HG02623 (cell line): ENCODE data around the gene WDR86.

ENCODE experiments used
- ATAC-seq: cut with Tn5 transposase; IDR thresholded peaks from one replicate; pipeline ENCODE4 v1.9.1; 2021; ENCODE audit warnings: moderate library complexity; ENCODE audit not compliant: unreplicated experiment

The WDR86 gene

DNA sequence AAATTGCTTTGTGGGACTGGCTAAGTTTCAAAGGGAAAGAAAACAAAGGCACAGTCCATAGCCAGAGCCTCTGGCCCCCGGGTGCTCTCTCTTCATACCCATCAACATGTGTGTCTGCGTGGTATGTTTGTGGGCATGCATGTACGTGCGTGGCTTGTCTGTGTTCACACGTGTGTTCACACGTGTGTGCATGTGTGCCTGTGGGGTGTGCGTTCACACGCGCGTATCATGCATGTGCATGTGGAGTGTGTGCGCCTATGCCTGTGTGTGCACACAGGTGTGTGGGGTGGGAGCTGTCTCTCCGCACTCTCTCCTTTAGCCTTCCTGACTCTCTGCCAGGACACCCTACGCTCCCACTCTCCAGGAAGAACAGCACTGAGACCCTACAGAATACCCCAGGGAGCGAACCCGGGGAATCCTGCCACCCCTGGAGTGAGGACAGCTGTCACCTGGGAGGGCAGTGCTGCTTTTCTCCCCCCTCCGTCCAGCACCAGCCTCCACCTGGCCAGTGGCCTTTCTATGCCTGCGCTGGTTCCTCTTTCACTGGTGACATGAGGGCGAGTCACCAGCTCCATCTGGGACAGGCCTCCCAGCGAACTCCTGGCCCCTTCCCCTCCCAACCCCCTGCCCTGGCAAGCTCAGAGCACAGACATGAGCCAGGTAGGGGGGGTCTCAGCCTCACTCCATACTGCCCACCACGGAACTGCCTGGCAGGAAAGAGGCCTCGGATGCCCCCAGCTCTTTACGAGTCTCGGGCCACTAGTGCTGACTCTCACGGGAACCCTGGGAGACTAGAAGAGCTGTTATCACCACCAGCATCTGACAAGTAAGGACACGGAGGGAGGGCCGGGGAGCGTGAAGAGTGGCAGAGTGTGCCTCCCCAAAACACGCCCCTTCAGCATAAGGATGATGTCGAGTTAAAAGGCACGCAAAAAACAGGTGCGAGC lies 16.5 kb downstream of the WDR86 start:
- ATAC-seq: no peak

DNA sequence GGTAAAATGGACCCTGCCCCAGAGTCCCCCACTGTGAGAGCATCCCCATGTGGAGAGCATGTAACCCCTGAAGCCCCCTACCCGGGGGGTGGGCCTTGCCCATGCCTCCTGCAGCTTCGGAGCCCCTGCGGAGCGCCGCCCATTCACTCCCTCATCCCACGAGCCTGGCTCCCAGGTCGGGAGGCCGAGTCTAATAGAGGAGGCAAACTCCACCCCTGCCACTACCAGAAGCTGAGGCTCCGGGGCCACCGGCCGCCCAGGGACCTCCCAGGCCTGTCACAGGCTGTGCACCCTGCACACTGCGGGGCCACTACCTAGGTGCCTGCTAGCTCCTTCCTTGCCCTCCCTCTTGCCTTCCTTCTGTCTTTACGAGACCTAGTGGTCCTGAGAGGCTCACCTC lies 17.4 kb downstream of the WDR86 start:
- no peak for ATAC-seq

DNA sequence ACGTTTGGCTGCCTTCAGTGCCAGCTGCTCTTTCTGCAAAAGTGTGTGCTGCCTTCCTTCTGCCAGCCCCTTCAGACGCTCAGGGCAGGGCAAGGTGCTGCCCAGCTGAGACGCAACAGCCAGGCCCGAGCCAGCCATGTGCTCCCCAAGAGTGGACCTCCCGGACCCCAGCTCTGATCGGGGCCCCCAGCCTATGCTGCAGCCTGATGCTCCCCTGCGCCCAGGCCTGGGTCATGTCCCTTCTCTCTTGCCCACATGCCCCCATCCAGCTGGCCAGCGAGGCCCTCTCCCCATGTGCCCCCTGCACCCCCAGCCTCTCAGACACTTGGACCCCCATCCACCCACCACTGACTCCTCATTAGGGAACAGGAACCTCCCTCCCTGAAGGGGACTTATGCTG lies 17.8 kb downstream of the WDR86 start:
- no peak for ATAC-seq

DNA sequence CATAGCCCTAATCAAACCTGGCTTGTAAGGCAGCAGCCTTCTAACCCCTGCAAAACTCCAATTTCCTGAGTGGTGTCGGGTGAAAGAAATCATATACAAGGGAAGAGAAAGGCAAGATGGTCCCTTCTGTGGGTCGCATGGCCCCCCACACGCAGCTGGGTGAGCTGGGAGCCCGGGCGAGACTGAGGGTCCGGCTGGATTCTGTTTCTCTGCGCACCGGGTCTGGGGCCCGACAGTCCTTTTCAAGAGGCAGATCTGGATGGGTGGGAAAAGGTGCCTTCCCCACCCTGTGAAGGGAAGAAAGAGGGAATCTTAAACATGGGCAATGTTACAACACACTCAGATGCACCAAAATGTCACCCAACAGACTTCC lies 18.5 kb downstream of the WDR86 start:
- no peak for ATAC-seq

DNA sequence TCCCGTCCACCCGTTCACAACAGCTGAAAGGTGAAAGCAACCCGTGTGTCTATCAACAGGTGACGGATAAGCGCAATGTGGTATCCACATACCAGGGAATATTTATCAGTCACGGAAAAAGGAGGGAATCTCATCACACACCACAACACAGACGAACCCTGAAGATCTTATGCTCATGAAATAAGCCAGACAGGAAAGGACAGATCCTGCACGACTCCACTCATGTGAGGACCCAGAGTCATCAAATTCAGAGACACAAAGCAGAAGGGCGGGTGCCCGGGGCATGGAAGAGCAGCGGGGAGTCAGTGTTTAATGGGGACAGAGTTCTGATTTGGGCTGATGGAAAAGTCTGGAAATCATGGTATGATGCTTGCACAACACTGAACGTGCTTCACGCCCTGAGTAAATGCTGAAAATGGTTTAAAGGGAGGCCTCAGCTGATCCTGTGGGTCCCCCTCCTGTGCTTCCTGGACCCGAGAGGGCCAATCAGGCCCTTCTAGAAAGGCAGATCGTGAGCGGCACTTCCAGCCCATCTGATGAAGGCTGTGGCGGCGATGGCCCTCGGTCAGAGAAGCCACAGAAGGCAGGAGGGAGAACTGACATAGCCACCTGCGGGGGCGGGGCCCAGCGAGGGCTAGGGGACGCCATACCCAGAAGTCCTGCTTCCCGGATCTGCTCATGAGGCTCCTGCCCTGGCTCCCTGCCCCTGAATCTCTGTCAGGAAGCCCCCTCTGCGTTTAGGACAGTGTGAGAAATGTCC lies 19.1 kb downstream of the WDR86 start:
- no peak for ATAC-seq

DNA sequence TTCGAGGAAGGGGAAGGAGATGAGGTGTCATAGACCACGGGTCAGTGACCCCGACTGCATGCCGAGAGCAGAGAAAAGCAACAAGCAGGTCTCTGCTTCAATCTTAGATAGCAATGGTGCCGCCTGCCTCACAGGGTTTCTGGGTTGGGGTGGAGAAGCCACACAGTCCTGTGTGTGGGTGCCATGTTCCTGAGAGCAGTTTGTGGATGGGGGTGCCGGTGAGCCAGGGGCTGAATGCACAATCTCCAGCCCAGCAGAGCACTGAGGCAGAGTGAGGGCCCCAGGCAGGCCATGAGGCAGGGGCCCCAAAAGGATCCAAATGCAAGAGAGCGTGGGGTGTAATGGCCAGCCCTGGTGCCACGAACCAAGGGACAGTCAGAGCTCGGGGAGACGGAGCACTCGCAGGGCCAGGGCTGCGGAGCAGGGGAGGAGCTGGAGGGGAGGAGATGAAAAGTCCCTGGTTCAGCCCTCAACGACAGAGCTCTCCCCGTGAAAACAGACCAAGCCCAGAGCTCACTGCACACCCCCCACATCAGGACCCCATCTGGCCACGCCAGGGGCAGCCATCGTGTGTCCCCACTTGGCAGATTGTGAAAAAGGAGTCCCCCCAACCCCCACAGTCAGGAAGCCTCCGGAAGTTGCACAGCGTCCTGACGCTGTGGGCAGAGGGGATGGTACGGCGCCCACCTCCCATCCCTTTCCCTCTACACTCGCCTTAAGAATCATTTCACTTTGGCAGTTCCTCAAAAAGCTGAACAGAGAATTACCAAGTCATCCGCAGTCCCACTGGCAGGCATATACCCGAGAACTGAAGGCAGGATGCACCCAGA lies 19.9 kb downstream of the WDR86 start:
- ATAC-seq: no peak

DNA sequence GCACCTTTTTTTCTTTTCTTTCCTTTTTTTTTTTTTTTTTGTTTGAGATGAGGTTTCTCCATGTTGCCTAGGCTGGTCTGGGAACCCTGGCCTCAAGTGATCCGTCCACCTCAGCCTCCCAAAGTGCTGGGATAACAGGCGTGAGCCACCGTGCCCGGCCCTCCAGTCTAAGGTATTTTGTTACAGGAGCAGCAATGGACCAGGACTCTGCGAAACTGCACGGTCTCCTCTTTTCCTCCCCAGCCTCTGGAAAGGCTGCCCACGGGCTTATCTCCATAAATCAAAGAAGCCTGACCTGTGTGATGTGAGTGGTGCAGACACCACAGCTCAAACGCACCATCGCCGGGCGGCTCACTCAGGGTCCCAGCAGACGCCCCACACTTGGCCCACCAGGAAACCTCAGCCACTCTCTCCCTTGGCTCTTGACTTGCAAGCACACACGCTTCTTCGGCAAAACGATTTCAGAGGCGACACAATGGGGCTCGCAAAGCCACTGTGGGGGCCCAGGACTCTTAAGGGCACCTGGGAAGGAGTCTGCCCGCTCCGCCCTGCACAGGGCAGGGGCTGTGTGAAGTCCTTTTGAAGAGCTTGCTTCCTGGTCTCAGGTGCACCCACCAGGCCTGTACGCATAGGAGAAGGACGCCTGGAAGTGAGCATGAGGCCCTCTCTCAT lies 20.6 kb downstream of the WDR86 start:
- no peak for ATAC-seq

DNA sequence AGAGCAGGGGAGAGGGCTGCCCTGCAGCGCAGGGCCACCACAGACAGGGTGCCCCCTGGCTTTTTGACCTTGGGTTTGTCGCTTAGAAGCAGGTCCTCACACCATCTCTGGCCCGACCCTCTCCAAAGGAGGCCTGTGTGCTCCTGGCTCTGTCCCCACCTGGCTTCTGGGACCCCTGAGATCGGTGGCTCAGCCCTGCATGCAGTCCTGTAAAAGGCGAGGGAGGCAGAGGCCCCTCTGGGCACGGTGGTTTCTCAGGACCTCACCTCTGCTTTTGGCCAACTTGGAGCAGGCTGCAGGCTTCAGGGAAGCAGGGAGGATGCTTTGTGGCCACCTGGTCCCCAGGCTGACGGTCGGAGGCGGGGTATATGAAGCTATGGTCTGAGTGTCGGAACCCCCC lies 21.4 kb downstream of the WDR86 start:
- no peak for ATAC-seq

DNA sequence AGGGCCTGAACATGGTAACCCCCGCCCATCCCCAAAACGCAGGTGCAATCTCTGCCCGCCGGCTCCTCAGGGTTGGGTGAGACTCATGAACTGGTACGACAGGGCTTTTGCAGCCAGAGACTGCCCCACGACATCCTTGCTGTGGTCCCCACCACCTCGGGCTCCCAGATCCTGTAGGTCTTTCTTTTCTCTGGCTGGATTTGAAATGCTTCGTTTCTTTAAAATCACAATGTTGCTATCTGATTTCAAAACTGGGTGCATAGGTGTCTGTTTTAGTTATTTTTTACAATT lies 21.9 kb downstream of the WDR86 start:
- no peak for ATAC-seq

DNA sequence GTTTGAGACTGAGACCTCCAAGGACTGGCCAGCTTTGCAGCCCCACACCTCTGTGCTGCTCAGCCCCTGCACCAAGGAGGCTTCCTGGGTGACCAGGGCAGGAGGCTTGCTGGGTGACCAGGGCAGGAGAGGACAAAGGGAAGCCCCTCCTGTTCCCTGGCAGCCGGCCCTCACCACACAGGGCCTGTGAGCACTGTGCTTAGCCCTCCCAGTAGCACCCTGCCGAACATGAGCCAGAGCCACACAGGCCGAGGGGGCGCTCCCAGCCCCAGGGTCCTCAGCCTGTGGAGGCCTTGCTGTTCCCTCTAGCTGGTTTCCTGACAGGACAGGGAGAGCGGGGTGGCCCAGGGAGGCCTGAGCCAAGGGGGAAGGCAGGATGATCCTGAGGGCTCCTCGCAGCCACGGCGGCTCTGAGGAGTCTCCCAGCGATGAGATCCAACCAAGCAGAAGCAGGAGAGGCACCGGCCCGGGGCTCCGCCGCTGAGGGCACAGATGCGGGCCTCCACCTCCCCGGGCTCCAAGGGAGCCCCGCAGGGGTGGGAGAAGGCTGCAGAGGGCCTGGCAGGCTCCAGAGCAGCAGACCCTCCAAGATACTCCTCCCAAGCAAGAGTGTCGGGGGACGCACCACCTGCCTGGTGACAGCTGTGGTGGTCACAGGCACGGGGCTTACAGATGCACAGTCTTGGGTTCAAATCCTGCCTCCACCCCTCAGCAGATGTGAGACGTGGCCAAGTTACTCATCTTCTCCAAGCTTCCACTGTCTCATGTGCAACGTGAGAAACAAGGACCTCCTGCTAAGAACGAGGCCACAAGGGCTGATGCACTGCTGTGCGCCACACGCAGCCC lies 22.5 kb downstream of the WDR86 start:
- ATAC-seq: no peak

DNA sequence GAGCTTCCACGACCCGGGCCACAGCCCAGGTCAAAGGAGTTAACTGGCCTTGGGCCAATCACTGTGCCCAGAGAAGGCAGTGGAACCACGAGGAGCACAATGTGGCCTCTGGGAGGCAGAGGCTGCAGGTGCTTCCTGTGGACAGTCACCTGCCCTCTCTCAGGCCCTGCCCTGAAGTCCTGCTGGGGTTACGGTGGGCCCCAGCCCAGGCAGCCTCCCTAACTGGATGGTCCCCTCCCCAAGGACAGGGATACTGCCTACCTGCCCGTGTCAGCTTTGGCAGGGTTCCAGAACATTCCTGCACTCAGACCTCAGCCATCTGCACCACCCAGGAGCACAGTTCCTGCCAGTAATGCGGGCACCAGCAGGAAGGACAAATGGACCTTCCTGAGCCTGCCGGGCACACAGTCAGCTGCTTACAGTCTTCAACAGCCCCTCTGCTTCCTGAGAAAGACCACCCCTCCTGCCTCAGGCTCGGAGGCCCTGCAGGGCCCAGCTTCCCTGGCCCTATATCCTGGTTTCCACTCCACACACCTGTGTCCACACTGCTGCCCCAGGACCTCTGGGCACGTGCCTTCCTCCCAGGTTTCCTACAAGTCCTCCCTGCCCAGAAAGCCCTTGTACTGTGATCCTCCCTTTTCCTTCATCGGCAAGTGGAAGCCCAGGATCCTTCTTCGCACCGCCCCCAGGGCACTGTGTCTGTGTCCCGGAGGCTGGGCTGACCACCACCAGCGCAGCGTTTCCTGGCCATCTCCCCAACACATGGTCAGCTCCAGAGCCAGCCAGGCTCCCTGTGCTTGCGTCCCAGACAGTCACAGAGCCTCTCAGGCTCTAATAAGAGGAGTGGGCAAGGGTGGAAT lies 23.3 kb downstream of the WDR86 start:
- no peak for ATAC-seq

DNA sequence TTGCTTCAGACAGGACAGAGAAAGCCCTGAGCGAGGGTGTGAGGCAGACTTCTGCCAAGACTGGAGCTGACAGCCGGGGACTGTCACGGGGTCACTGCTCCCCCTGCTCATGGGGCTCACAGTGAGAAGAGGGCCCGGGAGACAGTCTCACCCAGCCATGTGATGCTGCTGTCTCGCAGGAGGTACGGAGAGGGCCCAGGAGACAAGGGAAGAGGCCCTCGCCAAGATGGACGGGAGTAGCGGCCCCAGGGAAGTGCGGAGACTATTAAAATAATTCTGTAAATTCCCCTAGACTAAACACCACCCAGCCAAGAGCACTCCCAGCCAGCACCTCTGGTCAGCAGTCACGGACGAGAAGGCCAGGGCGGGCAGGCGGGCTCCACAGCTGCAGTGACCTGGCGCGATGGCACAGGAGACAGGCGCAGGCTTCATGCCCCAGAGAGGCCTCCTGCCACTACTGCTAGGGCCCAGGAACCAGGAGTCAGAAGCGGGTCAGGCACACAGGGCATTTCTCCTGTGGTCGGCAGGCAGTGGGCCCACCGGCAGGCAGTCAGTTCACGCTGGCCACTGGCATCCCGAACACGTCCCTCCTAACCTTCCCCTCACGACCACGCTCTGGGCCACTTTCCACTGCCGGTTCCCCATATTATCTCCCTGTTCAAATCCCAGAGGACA lies 24.1 kb downstream of the WDR86 start:
- no peak for ATAC-seq

DNA sequence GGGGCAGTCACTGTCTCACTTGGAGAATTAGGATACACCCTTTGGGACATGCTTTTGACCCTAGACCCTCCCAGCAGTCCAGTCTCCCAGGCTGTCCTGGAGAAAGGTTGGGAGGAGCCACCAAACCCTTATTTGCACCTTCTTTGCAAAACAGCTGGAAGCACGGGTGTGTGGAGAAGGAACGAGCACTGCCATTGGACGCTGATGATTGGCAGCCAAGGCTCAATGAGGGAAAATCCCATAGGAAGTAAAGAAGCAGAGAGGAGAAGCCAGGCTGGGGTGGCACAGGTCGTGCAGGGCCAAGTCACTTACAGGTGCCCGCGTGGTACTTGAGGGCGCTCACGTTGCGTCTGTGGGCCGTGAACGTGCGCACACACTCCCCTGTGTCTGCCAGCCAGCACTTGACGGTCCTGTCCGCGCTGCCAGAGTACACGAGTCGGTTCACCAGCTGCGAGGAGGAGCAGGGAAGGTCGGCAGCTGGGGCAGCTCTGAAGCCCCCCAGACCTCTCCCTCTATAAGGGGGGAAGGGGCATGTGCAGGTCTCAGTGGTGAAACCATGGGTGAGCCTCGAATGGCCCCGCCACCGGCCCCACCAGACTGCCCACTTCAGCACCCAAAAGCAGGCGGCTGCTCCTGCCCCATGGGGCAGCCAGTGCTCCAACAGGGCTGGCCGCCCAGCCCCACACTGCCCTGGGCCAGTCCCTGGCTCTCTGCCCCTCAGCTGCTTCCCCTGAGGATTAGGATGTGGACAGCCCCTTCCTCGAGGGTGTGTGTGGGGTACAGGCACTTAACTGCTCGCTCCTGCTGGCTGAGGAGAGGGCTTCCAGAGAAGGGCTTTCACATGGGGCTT lies 24.8 kb downstream of the WDR86 start:
- no peak for ATAC-seq

DNA sequence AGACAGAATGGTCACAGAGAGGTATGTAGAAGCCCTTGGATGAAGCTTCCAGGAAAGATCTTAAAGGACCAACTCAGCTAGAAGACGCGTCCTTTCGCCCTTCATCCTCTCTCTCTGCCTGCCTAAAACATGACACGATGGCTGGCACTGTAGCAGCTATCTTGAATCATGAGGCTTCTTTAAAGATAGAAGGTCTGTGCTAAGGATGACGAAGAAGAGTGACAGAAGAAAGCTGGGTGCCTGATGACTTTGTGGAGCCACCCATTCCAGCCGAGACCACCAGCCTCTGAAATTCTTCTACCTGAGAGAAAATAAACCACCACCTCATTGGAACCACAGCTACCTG lies 25.5 kb downstream of the WDR86 start:
- no peak for ATAC-seq

DNA sequence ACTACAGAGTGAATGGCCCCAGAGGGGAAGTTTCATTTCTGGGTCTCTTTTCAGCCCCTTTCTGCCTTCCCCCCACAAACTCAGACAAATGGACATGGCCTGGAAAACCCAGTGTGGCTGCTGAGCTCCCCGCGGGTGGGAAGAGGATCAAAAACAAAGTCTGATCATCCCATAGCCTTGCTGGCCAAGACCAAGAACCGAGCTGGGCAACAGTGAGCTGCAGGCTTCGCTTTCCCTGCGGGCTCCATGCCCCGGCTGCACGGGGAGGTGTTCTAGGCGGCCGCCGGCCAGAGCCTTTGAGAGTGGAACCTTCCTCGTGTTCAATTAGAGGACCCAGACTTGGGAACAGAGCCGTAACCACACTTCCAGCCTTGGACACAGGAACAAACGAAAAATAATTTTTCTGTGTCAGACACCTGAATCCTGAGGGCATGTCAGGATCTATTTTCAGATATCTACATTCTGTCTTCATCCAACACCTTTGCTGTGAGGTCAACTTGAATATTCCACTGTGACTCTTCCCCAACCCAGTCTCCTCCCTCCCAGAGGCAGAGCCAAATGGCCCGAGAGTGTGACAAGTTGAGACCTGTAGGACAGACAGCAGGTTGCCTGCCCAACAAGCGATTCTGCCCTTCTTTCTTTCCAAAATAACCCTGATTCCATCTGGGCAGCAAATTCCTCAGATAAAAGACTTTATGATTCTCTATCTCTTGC lies 26.0 kb downstream of the WDR86 start:
- no peak for ATAC-seq

DNA sequence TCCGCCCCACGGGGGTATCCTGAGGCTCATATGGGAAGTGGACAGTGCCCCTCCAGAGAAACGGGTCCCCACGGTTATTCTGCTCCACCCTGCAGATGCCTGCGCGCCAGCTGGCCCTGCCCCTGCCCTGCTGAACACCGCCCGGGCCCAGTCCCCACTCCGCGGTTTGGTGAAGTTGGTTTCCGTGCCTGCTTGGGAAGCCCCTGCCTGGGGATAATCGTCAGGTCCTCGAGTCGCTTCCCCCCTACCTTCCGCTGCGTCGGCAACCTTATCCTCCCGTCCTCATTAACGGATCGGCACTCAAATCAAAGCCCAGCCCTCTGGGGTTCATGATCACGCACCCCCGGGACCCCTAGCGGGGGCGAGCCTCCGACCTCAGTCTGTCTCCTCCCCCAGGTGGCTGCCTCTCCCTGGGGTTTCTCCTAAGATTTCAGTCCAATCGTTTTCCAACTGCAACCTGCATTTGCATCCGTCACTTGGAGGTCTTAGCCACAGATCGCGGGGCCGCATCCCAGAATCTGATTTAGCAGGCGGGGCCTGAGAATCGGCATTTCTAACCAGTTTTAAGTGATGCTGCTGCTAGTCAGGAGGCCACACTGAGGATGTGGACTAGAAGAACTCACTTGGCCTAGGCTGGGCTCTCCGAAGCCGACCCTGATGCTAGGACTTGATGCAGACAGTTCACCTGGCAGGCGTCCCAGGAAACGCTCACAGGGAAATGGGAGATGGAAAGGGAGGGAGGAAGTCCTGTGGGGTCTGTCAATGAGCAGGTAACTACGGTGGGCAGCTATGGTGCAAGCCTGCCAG lies 27.6 kb downstream of the WDR86 start:
- ATAC-seq: no peak
